HepG2 (cell line): ENCODE results near the gene LAMC3. TPM values are rescaled to one million over a fixed set of nuclear protein-coding genes. Genes with fewer than 3 reads are reported as not detected.

Source experiments
- ATAC-seq: fragments of 200-7000 bp; cut with Tn5 transposase; 3 replicates; pipeline ENCODE4 v1.9.1; 2020; ENCODE audit warnings: mild to moderate bottlenecking, moderate library complexity
- BruUV-seq: library from RNA; stranded (reverse); fragments of 400-500 nt; replicated peaks from 2 replicates; lab custom pipeline; 2021; lab: Mats Ljungman, UMichigan
- CTCF ChIA-PET: fragments of 300-600 bp; formaldehyde crosslinking; extraction: SDS; loops from one replicate; lab custom pipeline; 2021; ENCODE audit warnings: low total read pairs, inconsistent platforms, low intra/inter-chr PET ratio; lab: Yijun Ruan, JAX
- POLR2A ChIA-PET: fragments of 350-600 bp; sonication (Branson Sonifier 250); formaldehyde crosslinking; loops from one replicate; lab custom pipeline; 2020; ENCODE audit warnings: antibody characterized with exemption, inconsistent platforms; lab: Yijun Ruan, JAX
- DNase-seq: peaks from one replicate; pipeline ENCODE4 v3.0.0-alpha.2; 2015; ENCODE audit warnings: low spot score
- FAIRE-seq: peaks from 3 replicates; lab custom pipeline; 2011; peaks lifted over from hg19 to GRCh38; lab: Jason Lieb, UNC
- H2AFZ ChIP-seq: one replicate; pipeline ENCODE4 v1.6.1; 2011; ENCODE audit warnings: low read length, inconsistent platforms
- H3K27ac ChIP-seq: fragments of 300-600 bp; 3 replicates; pipeline ENCODE4 v1.8.0; 2011; ENCODE audit warnings: mixed run types, mild to moderate bottlenecking, mixed read lengths, low read length, inconsistent platforms; ENCODE audit not compliant: insufficient read depth; ENCODE audit errors: extremely low read length
- H3K27me3 ChIP-seq, 2 experiments: fragments of 200-600 bp in 1 of 2; 2 replicates in 1 of 2; 3 replicates in 1 of 2; pipeline versions ENCODE4 v1.6.0 to v1.8.0; 2011; ENCODE audit warnings: low read length in 2 of 2, mild to moderate bottlenecking in 2 of 2, moderate library complexity in 2 of 2, inconsistent platforms in 1 of 2; ENCODE audit not compliant: insufficient read depth in 2 of 2, control insufficient read depth in 1 of 2
- H3K36me3 ChIP-seq, 2 experiments: fragments of 200-600 bp in 1 of 2; replicated peaks in 1 of 2; 2 replicates in 1 of 2; 3 replicates in 1 of 2; pipeline versions ENCODE4 v1.5.1 to v1.8.0; 2011; ENCODE audit warnings: low read length in 2 of 2, inconsistent platforms in 1 of 2; ENCODE audit not compliant: insufficient read depth in 2 of 2, control insufficient read depth in 1 of 2
- H3K4me1 ChIP-seq: 2 replicates; pipeline ENCODE4 v1.5.1; 2012; ENCODE audit warnings: low read length, inconsistent platforms; ENCODE audit not compliant: insufficient read depth
- H3K4me2 ChIP-seq: 2 replicates; pipeline ENCODE4 v1.6.0; 2011; ENCODE audit warnings: low read depth, low read length, inconsistent platforms
- H3K4me3 ChIP-seq, 3 experiments: fragments of 200-600 bp in 1 of 3; sonication (generic), shearing (Covaris generic) in 1 of 3; replicated peaks in 1 of 3; 2 replicates each; pipeline ENCODE4 v1.5.1; 2011 to 2016; ENCODE audit warnings: low read length in 3 of 3, inconsistent platforms in 2 of 3, low read depth in 2 of 3, mild to moderate bottlenecking in 2 of 3, control low read depth in 1 of 3, mixed read lengths in 1 of 3; ENCODE audit not compliant: insufficient read depth in 1 of 3
- H3K79me2 ChIP-seq: one replicate; pipeline ENCODE4 v1.6.1; 2011; ENCODE audit warnings: low read length, inconsistent platforms; ENCODE audit not compliant: insufficient read depth
- H3K9ac ChIP-seq: 2 replicates; pipeline ENCODE4 v1.6.0; 2011; ENCODE audit warnings: mild to moderate bottlenecking, low read depth, low read length, inconsistent platforms; ENCODE audit not compliant: insufficient read depth
- H3K9me3 ChIP-seq: 2 replicates; pipeline ENCODE4 v1.5.1; 2012; ENCODE audit warnings: mild to moderate bottlenecking, low read length
- H4K20me1 ChIP-seq: 2 replicates; pipeline ENCODE4 v1.6.0; 2011; ENCODE audit warnings: inconsistent platforms, mild to moderate bottlenecking, low read length, moderate library complexity; ENCODE audit not compliant: insufficient read depth
- BCLAF1 ChIP-seq: fragments of 450-650 bp; IDR thresholded peaks from 2 replicates; pipeline ENCODE4 v1.6.1; 2017; ENCODE audit warnings: mild to moderate bottlenecking
- BRF2 ChIP-seq: sonication (generic); formaldehyde crosslinking; IDR thresholded peaks from 2 replicates; pipeline ENCODE4 v1.8.1; 2022; ENCODE audit warnings: mild to moderate bottlenecking, missing genetic modification reagents
- CEBPG ChIP-seq: IDR thresholded peaks from 2 replicates; pipeline ENCODE4 v1.6.1; 2016
- DNMT3B ChIP-seq: conservative IDR thresholded peaks from 2 replicates; pipeline ENCODE4 v1.6.1; 2016; ENCODE audit warnings: missing biosample characterization, control low read depth
- E2F2 ChIP-seq: sonication (generic); formaldehyde crosslinking; IDR thresholded peaks from 2 replicates; pipeline ENCODE4 v1.4.0; 2020; ENCODE audit warnings: missing genetic modification reagents, borderline replicate concordance
- ELK4 ChIP-seq: sonication (generic); formaldehyde crosslinking; IDR thresholded peaks from 2 replicates; pipeline ENCODE4 v1.9.0; 2021; ENCODE audit warnings: missing genetic modification reagents, borderline replicate concordance
- FOXC1 ChIP-seq: sonication (generic); formaldehyde crosslinking; IDR thresholded peaks from 2 replicates; pipeline ENCODE4 v1.8.0; 2022; ENCODE audit warnings: mild to moderate bottlenecking, missing genetic modification reagents, borderline replicate concordance
- HDAC2 ChIP-seq: sonication (generic); formaldehyde crosslinking; IDR thresholded peaks from 2 replicates; pipeline ENCODE4 v1.4.0; 2020; ENCODE audit warnings: missing genetic modification reagents
- HINFP ChIP-seq: sonication (generic); formaldehyde crosslinking; IDR thresholded peaks from 2 replicates; pipeline ENCODE4 v1.4.0; 2020; ENCODE audit warnings: low read depth, mild to moderate bottlenecking, missing genetic modification reagents
- SIN3A ChIP-seq: IDR thresholded peaks from 2 replicates; pipeline ENCODE4 v1.6.1; 2011; ENCODE audit warnings: low read depth, mild to moderate bottlenecking, control low read depth, low read length, borderline replicate concordance
- SOX13 ChIP-seq, 3 experiments: fragments of 450-650 bp in 1 of 3; sonication (generic) in 1 of 3; formaldehyde crosslinking in 1 of 3; IDR thresholded peaks in 2 of 3; conservative IDR thresholded peaks in 1 of 3; 2 replicates each; pipeline versions ENCODE4 v1.5.0 to v1.6.1; 2016 to 2020; ENCODE audit warnings: antibody characterized with exemption in 1 of 3, mild to moderate bottlenecking in 1 of 3, missing compliant biosample characterization in 1 of 3, missing genetic modification reagents in 1 of 3, moderate library complexity in 1 of 3
- SRSF9 ChIP-seq: fragments of 200-400 bp; formaldehyde crosslinking; IDR thresholded peaks from 2 replicates; pipeline ENCODE4 v1.6.1; 2018; ENCODE audit warnings: borderline replicate concordance, mild to moderate bottlenecking, low read depth, low read length; ENCODE audit not compliant: insufficient read depth, poor library complexity, severe bottlenecking
- ZNF235 ChIP-seq: sonication (generic); formaldehyde crosslinking; IDR thresholded peaks from 2 replicates; pipeline ENCODE4 v1.8.1; 2023; ENCODE audit warnings: mild to moderate bottlenecking, missing genetic modification reagents, borderline replicate concordance
- ZNF382 ChIP-seq: sonication (generic); formaldehyde crosslinking; IDR thresholded peaks from 2 replicates; pipeline ENCODE4 v1.5.0; 2020; ENCODE audit warnings: missing genetic modification reagents, mild to moderate bottlenecking, borderline replicate concordance
- ZNF556 ChIP-seq: sonication (generic); formaldehyde crosslinking; IDR thresholded peaks from 2 replicates; pipeline ENCODE4 v1.4.0; 2020; ENCODE audit warnings: mild to moderate bottlenecking, missing genetic modification reagents, borderline replicate concordance
- ZNF572 ChIP-seq: sonication (generic); formaldehyde crosslinking; IDR thresholded peaks from 2 replicates; pipeline ENCODE4 v1.5.1; 2020; ENCODE audit warnings: mild to moderate bottlenecking, missing genetic modification reagents
- ZNF660 ChIP-seq: sonication (generic); formaldehyde crosslinking; IDR thresholded peaks from 2 replicates; pipeline ENCODE4 v1.5.1; 2020; ENCODE audit warnings: mild to moderate bottlenecking, low read depth, missing genetic modification reagents, borderline replicate concordance
- WGBS: methylation state at CpG from one replicate; pipeline ENCODE4 v1.1.6; 2017; ENCODE audit warnings: low lambda C conversion rate; 5-methylcytosine and 5-hydroxymethylcytosine counted together
- in situ Hi-C: cut with HindIII; loops from 2 replicates; pipeline ENCODE4 v1.10.0; 2017; ENCODE audit warnings: low pct_unique_long_range_greater_than_20kb; ENCODE audit not compliant: extremely low pct_ligation_motif_present
- intact Hi-C: fragments of 100-400 bp; cut with micrococcal nuclease; formaldehyde crosslinking; loops from one replicate; pipeline ENCODE4 v1.10.0; 2022; ENCODE audit not compliant: unreplicated experiment
- polyA plus RNA-seq, 8 experiments: library from polyadenylated mRNA; depleted of rRNA in 3 of 8; stranded (reverse) in 7 of 8; unstranded in 1 of 8; fragments of >200 nt; fragmentation: Illumina TruSeq in 4 of 8; extraction: Trizol in 4 of 8; gene quantifications; 2 replicates each; pipeline versions ENCODE4 v1.2.1 to v1.2.3, GENCODE V29; 2011 to 2016; ENCODE audit warnings: low read depth in 4 of 8, missing spikeins in 1 of 8, mixed read lengths in 1 of 8; ENCODE audit not compliant: insufficient read depth in 1 of 8
- total RNA-seq, 5 experiments: library from RNA; depleted of rRNA; stranded (reverse); fragments of >200 nt; fragmentation: Illumina TruSeq; extraction: Trizol; gene quantifications; 2 replicates each; pipeline ENCODE4 v1.2.3, GENCODE V29; 2016; ENCODE audit warnings: low read depth in 1 of 5

The LAMC3 gene
- total and polyA plus RNA-seq, 2 of the 13 experiments (the other 11 are each of a cell fraction or from before 2014, with no cell fraction given) = 0.07 to 0.57 TPM

GRCh38 chr9:130997395-130997684 is 11.6 kb upstream of the LAMC3 start:
- Histone ChIP-seq H3K27ac (no peak overlapping the region), H2AFZ (no peak overlapping the region), H3K4me3 (no peak overlapping the region), H3K4me1 (peaks cover 2% of the 10 kb centered on the region), H3K79me2 (no peaks in the 10 kb centered on the region), H3K27me3 (peaks cover 18 to 92% of the 10 kb centered on the region in 2 experiments), H3K36me3 (no peaks in the 10 kb centered on the region), H4K20me1 (no peaks in the 10 kb centered on the region), H3K9me3 (no peaks in the 10 kb centered on the region), H3K9ac (no peak overlapping the region), H3K4me2 (no peak overlapping the region)
- DNase-seq = no peak
- no TSS peak for BruUV-seq
- in situ Hi-C loops = loop anchor here (10.0 kb wide), 2 partner anchors 103 to 283 kb away; partner anchors contain the start of gene QRFP
- ChIA-PET CTCF (no interaction called here), POLR2A (no interaction called here)
- ATAC-seq = no peak
- FAIRE-seq = no peak
- intact Hi-C loops = loop anchor here (5.0 kb wide), 1 partner anchor 290 kb away; no protein-coding TSS in a partner anchor
- WGBS = no CpG with 5 or more reads among the region's 2 CpGs
- TF ChIP-seq ZNF556 (CRISPR knock-in tag) (no peak), ZNF660 (CRISPR knock-in tag) (no peak), SOX13 (IDR thresholded peaks at IDR 0.05) (no peak), SOX13 (CRISPR knock-in tag; conservative IDR thresholded peaks at IDR 0.05 in 1 of 2, IDR thresholded peaks at IDR 0.05 in 1 of 2) (no peak), E2F2 (CRISPR knock-in tag) (no peak), FOXC1 (CRISPR knock-in tag) (no peak), CEBPG (no peak), ZNF572 (no peak), BRF2 (CRISPR knock-in tag) (no peak), ZNF382 (CRISPR knock-in tag) (no peak), DNMT3B (CRISPR knock-in tag) (no peak), HINFP (CRISPR knock-in tag) (no peak), BCLAF1 (no peak), HDAC2 (CRISPR knock-in tag) (no peak), SRSF9 (no peak), ZNF235 (no peak), SIN3A (no peak), ELK4 (CRISPR knock-in tag) (no peak)
